ENCODE data around the gene WWC2.
"Not testable (repeated sequence)": the region's sequence is repeated elsewhere in the genome, so short reads cannot be mapped to it uniquely, and the experiment has no call there.

Gene WWC2

DNA sequence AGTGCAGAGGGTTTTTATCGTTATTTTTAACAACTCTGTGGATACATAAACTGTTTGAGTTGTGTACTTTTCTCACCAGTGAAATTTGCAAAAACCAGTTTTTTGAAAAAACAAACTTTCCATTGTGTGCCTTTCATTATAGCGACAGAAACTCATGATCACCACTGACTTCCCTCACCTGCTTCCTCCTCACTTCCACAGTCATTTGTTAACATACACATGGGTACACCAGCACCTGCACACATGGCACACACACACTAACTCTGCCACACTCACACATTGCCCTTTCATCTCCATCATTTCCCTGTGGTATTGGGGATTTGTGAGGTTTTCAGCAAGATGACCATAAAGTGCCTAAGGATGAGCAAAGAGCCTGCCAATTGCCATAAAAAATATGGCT, 200.4 kb downstream of the WWC2 start:
- DNase-seq (ENCODE audit: low spot score) = no peak

DNA sequence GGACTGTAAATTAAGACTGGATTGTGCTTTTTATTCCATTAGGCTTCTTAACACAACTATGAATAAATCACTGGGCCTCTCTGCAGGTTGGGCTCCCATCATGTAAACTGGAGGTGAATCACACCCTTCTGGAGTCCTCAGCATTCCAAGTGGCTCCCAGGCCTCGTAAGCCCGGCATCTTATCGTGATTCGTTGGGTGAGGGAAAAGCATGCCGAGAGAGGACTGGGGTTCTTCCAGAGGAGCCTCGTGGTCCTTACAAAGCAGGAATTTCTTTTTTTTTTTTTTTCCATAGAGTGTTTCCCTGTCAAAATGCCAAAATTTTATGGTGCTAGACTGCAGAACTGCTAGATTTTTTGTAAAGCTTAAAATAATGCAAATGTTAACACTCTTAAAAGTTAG, 201.0 kb downstream of the WWC2 start:
- no peak for DNase-seq (ENCODE audit: low spot score)

DNA sequence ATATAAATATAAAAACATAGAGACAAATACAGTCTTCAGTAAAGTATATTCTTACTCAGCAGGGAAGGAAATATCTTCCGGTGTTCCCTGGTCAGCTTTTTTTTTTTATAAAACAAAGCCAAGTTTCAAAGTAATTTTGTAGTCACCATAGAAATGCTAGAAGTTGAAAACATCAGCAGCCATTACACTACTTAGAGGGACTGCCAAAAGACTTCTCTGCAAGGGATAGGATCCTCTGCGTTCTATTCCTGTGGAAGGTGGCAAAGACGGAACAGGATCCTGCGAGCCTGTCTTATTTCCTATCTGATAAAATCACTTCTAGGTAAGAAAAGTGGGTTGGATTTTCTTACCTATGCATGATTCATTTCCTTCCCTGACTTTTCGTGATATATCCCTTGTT, 201.6 kb downstream of the WWC2 start:
- no peak for DNase-seq (ENCODE audit: low spot score)

DNA sequence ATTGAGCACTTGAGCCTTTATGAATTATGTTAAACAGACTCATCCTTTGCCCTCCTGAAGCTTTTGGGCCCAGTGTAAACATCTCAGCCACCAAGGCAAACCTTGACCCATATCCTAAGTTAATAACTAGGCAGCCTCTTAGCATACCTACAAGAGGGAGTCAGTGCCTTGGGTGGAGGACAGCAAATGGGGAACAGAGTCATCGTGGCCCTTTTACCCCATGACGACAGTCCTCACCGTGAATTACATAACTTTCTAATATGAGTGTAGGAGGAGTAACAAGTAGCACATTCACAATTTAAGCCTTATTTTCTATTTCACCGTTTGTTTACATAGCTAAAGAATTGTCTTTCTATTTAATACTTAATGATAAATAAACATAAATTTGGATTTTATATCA, 204.2 kb downstream of the WWC2 start:
- DNase-seq (ENCODE audit: low spot score) = no peak

DNA sequence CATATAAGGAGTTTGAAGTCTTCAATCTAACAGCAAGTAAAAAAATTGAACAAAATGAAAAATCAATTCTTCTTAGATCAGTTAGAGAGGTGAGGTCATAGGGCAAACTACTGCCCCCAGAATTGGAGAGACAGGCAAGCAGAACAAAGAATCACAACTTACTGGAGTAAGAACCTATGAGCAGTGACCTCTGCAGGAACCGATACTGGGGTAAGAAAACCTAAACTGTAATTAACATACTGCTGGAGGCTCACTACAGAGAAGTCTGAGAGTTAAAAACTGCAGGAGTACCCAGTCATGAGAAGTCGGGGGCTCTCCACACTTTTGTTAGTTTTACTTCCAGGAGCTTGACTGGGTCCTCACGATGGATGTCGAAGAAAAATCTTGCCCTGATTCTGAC, 205.0 kb downstream of the WWC2 start:
- DNase-seq (ENCODE audit: low spot score) = no peak

DNA sequence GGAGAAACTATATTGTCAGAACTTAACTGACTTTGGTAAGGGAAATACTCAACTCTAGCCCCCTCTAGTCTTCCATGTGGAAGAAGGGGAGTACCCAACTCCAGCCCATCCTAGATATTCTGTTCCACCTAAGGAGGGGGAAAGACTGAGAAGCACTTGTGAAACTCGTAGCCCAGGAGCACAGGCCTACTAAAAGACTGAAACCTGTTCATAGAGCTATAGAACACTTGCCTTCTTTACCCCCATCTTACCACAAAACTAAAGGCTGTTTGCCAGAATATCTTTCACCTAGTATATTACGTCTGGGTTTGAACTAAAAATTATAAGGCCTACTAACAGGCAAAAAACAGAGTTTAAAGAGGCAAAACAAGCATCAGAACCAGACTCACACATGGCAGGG, 205.5 kb downstream of the WWC2 start:
- DNase-seq (ENCODE audit: low spot score) = no peak

DNA sequence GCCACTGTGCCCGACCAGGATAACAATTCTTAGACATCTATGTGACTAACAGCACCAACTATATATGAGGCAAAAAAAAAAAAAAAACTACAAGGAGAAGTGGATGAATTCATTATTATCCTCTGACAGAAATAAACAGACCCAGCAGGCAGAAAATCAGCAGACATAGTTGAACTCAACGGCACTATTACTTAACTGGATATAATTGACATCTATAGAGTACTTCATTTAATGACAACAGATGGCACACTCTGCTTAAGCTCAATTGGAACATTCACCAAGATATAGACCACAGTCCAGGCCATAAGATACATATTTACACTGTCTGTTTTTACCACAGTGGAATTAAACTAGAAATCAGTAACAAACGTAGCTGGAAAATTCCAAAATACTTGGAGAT, 207.8 kb downstream of the WWC2 start:
- DNase-seq (ENCODE audit: low spot score) = no peak

DNA sequence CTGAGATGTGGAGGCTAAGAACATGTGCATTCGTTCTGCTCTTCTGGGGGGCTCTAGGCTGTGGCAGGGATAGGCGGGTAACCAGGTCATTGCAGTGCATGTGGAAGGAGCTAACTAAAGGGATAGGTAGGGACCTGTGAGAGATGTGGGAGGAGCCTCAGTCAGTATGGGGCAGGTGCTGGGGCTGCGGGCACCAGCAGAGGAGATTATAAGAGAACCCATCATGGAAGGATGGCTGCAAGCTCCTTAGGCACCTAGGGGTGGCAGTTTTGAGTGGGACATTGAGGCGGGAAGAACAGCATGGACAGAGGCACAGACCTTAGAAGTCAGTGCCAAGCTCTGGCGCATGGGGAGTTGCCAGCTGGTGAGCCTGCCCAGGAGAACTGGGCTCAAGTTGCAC, 213.8 kb downstream of the WWC2 start:
- DNase-seq (ENCODE audit: low spot score) = no peak

DNA sequence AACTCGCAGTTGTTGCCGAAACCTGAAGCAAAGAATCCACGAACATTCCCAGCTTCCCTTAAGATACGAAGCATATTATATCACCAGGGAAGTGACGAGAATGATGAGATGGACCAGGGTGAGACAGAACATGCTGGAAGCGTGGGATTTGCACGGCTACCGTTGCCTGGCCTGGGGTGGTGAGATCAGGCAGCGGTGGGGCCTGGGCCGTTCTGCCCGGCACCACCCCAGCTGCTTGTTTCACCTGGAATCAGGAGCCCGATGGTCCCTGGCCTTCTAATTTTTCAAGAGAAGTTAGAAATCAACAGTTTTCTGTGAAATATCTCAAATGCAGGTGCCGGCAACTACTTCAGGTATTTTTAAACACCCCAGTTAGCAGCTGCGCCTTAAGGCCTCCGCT, 215.3 kb downstream of the WWC2 start:
- DNase-seq (ENCODE audit: low spot score) = no peak

DNA sequence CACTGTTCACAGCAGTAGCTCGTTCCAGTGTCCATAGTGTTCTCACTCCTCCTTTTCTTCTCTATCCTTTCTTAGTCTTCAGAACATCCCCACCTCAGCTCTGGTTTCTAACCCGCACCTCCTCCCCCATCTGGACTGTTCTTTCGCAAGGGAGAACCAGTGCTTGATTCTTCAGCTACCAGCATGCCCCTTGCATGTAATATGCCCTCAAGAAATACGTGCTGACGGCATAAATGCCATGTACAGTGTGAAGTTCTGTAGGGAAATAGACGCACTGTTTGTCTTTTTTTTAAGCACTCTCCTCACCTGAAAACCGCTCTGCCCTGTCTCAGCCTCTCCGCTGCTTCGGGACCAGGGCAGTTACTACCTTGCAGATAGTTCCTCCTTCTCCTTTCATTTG, 215.7 kb downstream of the WWC2 start:
- DNase-seq (ENCODE audit: low spot score) = no peak

DNA sequence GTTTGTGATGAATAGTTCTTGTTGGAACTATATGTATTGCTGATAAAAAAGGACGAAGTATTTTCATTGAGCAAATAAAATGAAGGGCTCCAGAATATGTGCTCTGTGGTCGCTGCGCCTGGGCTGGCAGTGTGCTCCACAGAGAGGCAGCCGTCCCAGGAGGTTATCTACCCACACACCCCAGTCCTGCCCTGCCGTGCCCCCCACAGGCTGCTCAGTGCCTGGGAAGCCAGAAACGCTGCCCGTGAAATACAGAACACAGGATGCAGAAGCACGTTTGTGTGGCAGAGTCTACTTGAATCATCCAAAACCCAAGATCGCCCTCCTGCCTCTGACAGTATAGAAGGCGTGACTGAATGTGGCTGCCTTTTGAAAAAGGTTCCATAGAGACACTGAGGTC, 219.6 kb downstream of the WWC2 start:
- no peak for DNase-seq (ENCODE audit: low spot score)

DNA sequence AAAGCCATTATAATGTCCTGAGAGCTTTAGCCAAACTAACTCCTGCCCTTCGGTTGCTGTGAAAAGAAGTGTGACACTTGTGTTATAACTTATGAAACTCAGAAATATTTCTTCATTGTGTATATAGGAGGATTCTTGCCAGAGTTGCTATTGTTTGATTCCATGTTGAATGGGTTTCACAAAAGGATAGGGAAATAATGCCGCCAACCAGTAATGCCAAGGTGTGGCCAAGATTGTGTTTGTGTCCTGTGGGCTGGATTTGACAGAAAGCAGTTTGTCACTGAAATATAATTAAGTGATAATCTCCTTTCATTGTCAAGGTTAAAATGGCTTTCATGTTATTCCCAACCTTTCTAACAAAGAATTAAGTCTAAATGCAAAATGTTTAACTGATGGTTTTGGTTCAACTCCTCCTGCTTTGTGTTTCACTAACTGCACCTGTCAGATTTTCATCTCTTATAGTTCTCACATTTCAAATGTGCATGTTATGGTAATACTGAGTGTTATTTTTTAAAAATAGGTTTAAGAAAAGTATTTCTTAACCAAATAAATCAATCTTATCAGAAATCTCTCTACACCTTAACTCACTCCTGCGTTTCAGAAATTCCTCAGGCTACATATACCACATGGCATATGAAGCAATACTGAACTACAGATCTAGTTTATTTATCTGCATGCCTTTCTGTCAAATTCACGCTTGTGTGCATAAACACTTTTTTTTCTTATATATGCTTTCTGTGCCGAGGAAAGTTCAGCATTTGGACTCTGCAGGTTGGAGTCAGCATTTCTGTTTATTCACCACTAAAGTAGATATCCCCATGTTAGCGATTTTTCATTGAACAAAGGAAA, 221.4 kb downstream of the WWC2 start, which contains the start of gene CLDN22:
TSS of gene CLDN22 (minus strand) at position 66 of the 849 bp plus-strand sequence. CDS start at position 8, 58 bp downstream.
- DNase-seq (ENCODE audit: low spot score) = no peak

DNA sequence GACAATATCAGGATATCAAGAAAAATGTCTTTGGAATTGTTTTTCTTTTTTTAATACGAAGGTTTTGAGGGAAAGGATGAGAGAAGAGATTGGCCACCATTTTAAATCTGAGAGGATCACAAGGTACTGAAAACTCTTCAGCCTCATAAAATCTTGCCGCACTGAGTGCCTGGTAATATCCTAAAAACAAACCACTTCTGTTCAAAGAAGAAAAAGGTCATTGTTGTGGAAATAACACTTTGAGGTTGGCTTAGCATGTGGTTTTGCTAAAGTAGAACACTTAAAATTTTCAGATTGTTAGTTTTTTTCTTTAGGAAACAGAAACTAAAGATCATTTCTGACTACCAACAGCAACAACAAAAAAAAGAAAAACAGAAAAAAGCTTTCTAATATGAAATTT, 222.0 kb downstream of the WWC2 start:
- DNase-seq (ENCODE audit: low spot score) = no peak

DNA sequence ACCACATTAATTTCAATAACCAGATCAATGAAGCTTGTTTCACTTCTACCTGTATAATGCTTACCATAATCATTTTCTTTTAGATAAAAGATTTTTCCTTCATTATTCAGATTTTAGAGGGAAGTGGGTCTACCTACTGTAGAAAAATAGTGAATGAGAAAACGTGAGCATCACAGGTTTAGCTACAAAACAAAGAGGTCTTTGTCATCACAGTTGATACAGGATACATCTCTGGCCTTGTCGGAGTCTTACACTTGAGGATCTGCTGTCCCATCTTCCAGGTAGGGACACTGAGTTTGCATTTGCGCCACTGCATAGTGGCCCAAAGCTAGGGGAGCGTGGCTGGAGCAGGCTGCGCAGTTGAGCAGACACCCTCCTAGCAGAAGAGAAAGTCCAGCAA, 222.5 kb downstream of the WWC2 start:
- DNase-seq (ENCODE audit: low spot score) = no peak

DNA sequence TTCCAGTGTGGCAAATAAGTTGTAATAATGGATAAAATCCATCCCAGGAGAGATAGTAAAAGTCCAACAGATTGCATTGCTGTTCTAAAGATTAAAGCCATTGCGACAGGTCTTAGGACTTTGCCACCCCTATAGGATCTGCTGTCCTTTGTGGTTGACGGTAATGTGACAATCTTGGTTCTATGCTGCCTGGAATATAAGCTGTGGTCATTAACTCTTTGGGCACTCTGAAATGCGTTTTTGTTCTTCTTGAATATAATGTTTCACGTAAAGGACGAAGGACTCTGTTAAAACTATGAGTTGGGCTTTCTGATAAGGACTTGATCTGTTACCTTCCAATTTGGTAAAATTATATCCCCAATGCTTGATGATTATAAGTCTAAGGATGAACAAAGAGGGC, 223.3 kb downstream of the WWC2 start, which contains the start of gene CLDN24:
TSS of gene CLDN24 (minus strand) at position 101 of the 400 bp plus-strand sequence. CDS start at position 101, 0 bp downstream.
- DNase-seq (ENCODE audit: low spot score) = no peak

DNA sequence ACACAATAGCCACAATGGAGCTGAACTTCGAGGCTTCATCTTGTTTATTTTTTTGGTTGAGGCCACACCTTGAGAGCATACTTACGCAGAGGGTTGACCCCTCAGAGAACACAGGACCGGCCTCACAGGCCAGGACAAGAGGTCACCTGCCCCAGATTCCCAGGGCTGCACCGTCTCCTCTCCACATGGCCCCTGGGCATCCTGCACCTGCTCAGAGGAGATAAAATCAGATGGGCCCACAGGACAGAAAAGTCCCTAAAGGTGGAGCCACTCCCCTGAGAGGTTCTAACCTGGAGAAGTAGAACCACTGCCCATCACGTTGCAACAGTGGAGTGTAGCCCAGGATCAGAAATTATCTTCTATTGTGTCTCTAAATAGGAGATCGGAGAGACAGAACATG, 224.2 kb downstream of the WWC2 start:
- no peak for DNase-seq (ENCODE audit: low spot score)

DNA sequence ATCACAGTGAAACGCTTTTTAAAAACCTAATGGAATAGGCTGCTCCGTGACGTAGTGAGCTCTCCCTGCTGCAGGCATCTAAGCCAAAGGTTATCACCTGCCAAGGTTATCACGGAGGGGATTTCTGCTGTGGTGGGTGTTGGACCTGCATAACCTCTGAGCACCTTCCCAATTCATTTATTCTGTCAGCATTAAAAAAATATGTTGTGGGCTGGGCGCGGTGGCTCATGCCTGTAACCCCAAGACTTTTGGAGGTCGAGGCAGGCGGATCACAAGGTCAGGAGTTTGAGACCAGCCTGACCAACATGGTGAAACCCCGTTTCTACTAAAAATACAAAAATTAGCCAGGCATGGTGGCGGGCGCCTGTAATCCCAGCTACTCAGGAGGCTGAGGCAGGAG, 225.0 kb downstream of the WWC2 start:
- DNase-seq (ENCODE audit: low spot score) = not testable (repeated sequence)

DNA sequence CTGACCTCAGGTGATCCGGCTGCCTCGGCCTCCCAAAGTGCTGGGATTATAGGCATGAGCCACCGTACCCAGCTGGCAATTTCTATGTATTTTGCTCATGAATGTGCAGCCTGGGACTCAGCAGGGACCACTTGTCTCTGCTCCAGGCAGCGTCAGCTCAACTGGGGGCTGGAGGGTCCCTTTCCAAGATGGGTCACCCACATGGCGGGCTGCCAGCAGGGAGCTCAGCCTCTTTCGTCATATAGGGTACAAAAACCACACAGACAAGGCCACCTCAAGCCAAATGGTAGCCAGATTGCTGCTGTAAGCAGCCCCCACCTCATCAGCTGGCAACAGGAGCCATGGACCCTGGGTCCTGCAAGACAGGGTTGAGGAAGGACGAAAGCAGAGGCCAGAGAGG, 225.6 kb downstream of the WWC2 start:
- no peak for DNase-seq (ENCODE audit: low spot score)

DNA sequence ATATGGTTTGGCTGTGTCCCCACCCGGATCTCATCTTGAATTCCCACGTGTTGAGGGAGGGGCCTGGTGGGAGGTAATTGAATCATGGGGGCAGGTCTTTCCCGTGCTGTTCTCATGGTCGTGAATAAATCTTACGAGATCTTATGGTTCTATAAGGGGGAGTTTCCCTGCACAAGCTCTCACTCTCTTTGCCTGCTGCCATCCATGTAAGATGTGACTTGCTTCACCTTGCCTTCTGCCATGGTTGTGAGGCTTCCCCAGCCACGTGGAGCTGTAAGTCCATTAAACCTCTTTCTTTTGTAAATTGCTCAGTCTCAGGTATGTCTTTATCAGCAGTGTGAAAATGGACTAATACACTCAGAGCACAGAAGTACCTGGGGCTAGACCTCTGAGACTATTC, 227.3 kb downstream of the WWC2 start:
- DNase-seq (ENCODE audit: low spot score) = not testable (repeated sequence)

DNA sequence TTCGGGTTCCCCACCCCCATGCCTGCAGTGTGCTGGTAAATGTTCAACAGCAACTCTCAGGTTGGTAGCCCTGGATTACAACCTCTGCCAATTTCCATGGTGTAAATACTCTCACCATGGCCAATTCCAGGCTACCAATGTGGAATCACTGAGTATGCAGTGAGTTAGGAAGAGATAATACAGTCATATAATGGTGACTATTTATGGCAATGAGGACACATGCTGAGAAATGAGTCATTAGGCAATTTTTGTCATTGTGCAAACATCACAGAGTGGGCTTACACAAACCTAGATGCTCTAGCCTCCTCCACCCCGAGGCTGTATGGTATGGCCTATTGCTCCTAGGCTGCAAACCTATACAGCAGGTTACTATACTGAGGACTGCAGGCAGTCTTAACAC, 227.8 kb downstream of the WWC2 start:
- no peak for DNase-seq (ENCODE audit: low spot score)

DNA sequence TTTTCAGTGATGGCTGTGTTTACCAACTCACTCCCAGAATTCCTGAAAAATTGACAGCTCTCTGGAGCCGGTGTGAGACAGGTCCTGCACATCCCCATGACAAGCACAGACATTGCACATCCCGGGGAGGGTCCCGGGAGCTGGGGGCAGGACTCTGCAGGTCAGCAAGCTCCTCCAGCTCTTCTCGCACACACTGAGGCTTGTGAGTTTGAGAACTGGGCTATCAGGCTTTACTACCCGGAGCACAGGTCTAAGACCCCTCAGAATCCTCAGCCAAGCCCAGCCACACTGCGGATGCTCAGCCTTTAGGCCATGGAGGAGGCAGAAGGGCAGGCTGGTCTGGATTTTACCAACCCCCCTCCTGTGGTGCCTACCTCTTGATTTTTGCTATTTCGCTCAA, 228.8 kb downstream of the WWC2 start:
- DNase-seq (ENCODE audit: low spot score) = no peak

DNA sequence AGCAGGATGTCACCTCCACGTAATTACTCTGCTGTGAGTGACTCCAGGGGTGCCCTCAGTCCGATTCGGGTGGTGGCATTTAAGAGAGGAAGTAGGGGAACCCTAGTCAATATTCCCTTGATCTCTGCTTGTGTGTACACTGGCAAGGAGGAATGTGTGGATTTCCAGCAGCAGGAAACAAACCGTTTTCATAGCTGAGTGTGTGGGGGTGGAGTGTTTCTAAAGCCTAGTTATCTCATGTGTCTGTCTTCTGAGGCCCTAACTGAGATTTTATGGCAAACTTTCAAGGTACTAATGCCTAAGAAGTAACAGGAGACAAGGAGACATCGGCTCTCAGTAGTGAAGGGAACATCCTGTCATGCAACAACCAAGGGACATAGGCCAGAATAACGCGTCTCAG, 229.8 kb downstream of the WWC2 start:
- DNase-seq (ENCODE audit: low spot score) = no peak

DNA sequence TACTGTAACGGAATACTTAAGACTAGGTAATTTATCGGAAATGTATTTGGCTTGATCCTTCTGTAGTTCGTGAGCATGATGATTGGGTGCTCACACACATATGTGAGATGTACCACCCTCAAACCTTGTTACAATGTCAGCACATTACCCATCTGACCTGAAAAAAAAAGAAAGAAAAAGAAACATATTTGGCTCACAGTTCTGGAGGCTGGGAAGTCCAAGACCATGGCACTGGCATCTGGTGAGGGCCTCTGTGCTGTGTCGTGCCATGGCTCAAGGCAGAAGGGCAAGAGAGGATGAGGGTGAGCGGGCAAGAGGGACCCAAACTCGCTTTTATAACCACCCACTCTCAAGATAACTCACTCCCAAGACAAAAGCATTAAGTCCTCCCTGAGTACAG, 230.2 kb downstream of the WWC2 start:
- no peak for DNase-seq (ENCODE audit: low spot score)

All from AG20443 (cell line).